Coronary artery (tissue), 2 donors: ENCODE results near the gene MYADML2.

Experiments used
- DNase-seq: peaks from one replicate; pipeline ENCODE4 v3.0.0-alpha.2; 2017; ENCODE audit warnings: low spot score
- H3K27ac ChIP-seq, 2 donors: fragments of 200-600 bp; sonication (generic); one replicate each; pipeline ENCODE4 v1.5.1; 2016 to 2019
- H3K4me3 ChIP-seq: fragments of 200-600 bp; sonication (generic); 2 replicates; pipeline ENCODE4 v1.5.1; 2016; ENCODE audit warnings: mild to moderate bottlenecking, moderate library complexity
- CTCF ChIP-seq: fragments of 200-600 bp; sonication (generic); IDR thresholded peaks from one replicate; pipeline ENCODE4 v1.5.1; 2019; ENCODE audit warnings: antibody characterized with exemption

The MYADML2 gene

GRCh38 chr17:81960130-81960958, 13.3 kb upstream of the MYADML2 start:
- no peak for DNase-seq
- TF ChIP-seq CTCF: no peak
- peak overlapping the region; percentile 64 for H3K4me3 ChIP-seq
- no peak overlapping the region for H3K27ac ChIP-seq

GRCh38 chr17:81959362-81960129, 12.5 kb upstream of the MYADML2 start:
- no peak for DNase-seq
- peak; percentile 80 for TF ChIP-seq CTCF
- Histone ChIP-seq H3K27ac (no peak overlapping the region), H3K4me3 (peak overlapping the region; percentile 64)

- Histone ChIP-seq H3K4me3 (no peak overlapping the region), H3K27ac (no peak overlapping the region)
- TF ChIP-seq CTCF: no peak
- no peak for DNase-seq
Measured at GRCh38 chr17:81958633-81959342, 11.8 kb upstream of the MYADML2 start.

GRCh38 chr17:81957691-81958432, 10.8 kb upstream of the MYADML2 start:
- DNase-seq: no peak
- no peak for TF ChIP-seq CTCF
- Histone ChIP-seq H3K4me3 (no peak overlapping the region), H3K27ac (no peak overlapping the region)

DNA sequence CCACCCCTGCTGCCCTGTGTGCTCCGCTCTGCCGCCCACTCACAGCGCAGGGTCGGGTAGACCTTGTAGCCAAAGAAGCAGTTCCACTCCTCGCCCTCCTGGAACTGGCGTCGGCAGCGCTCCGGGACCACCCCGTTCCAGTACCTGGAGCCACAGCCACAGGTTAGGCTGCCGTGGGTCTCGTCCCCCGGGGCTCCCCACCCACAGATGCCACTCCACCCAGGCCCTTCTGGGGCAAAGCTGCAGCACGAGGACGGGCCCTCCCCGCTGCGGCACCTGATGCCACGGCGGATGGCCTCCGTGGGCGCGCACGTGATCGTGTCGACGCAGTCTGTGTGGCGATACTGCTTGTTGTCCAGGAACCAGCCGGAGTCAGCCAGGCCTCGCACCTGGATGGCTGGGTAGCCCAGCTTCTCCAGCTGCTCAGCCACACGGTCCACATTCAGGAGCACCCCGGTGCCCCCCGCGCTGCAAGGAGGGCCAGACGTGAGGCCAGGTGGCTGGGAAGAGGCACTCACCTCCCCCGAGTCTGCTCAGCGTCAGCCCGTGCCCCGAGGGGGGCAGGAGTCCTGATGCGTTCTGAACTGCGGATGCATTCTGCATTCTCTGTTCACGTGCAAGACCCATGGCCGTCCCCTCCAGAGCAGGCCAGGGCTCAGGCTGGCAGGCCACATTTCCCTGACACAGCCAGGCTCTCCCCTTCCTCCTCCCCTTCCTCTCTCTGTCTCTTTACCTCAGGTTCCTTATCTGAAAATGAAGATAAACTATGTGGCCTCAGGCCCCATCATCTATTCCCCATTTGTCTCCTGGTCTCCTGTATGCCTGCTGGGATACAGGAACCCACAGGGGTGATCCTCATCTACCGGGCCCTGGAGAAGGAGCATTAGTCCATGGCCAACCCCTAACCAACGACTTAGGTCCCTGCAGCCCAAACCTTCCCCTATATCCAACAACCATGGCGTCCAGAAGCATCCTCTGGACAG, 9.9 kb upstream of the MYADML2 start:
- DNase-seq: no peak
- H3K27ac ChIP-seq: no peak overlapping the region
- TF ChIP-seq CTCF: no peak
- no peak overlapping the region for H3K4me3 ChIP-seq
